HepG2 (cell line): ENCODE results near the gene CNGA3. TPM values are rescaled to one million over a fixed set of nuclear protein-coding genes. Genes with fewer than 3 reads are reported as not detected.

Experiments used
- FOXJ3 ChIP-seq: sonication (generic); formaldehyde crosslinking; IDR thresholded peaks from 2 replicates; pipeline ENCODE4 v1.4.0; 2020; ENCODE audit warnings: missing genetic modification reagents, mild to moderate bottlenecking, borderline replicate concordance
- IRF9 ChIP-seq: sonication (generic); formaldehyde crosslinking; IDR thresholded peaks from 2 replicates; pipeline ENCODE4 v1.8.0; 2022; ENCODE audit warnings: missing genetic modification reagents, mild to moderate bottlenecking, borderline replicate concordance
- PHF20 ChIP-seq: sonication (generic); formaldehyde crosslinking; IDR thresholded peaks from 2 replicates; pipeline ENCODE4 v1.5.0; 2020; ENCODE audit warnings: mild to moderate bottlenecking, missing genetic modification reagents
- PRDM4 ChIP-seq: sonication (generic); formaldehyde crosslinking; IDR thresholded peaks from 2 replicates; pipeline ENCODE4 v1.9.0; 2021; ENCODE audit warnings: missing genetic modification reagents, borderline replicate concordance
- ZNF234 ChIP-seq: sonication (generic); formaldehyde crosslinking; conservative IDR thresholded peaks from 2 replicates; pipeline ENCODE4 v1.5.1; 2020; ENCODE audit warnings: mild to moderate bottlenecking, missing genetic modification reagents
- ZNF407 ChIP-seq: sonication (generic); formaldehyde crosslinking; IDR thresholded peaks from one replicate; pipeline ENCODE4 v1.5.1; 2020; ENCODE audit warnings: mild to moderate bottlenecking, missing genetic modification reagents; ENCODE audit errors: not compliant biosample characterization
- ZNF510 ChIP-seq: sonication (generic); formaldehyde crosslinking; IDR thresholded peaks from 2 replicates; pipeline ENCODE4 v1.4.0; 2020; ENCODE audit warnings: low read depth, mild to moderate bottlenecking, missing genetic modification reagents
- ZNF605 ChIP-seq: sonication (generic); formaldehyde crosslinking; IDR thresholded peaks from 2 replicates; pipeline ENCODE4 v1.8.0; 2022; ENCODE audit warnings: mild to moderate bottlenecking, missing genetic modification reagents
- ZNF891 ChIP-seq: sonication (generic); formaldehyde crosslinking; IDR thresholded peaks from 2 replicates; pipeline ENCODE4 v1.5.0; 2020; ENCODE audit warnings: mild to moderate bottlenecking, missing genetic modification reagents
- polyA plus RNA-seq, 8 experiments: library from polyadenylated mRNA; depleted of rRNA in 3 of 8; stranded (reverse) in 7 of 8; unstranded in 1 of 8; fragments of >200 nt; fragmentation: Illumina TruSeq in 4 of 8; extraction: Trizol in 4 of 8; gene quantifications; 2 replicates each; pipeline versions ENCODE4 v1.2.1 to v1.2.3, GENCODE V29; 2011 to 2016; ENCODE audit warnings: low read depth in 4 of 8, missing spikeins in 1 of 8, mixed read lengths in 1 of 8; ENCODE audit not compliant: insufficient read depth in 1 of 8
- total RNA-seq, 5 experiments: library from RNA; depleted of rRNA; stranded (reverse); fragments of >200 nt; fragmentation: Illumina TruSeq; extraction: Trizol; gene quantifications; 2 replicates each; pipeline ENCODE4 v1.2.3, GENCODE V29; 2016; ENCODE audit warnings: low read depth in 1 of 5
- TF ChIP-seq, protein P1 (sequence below): sonication (generic); formaldehyde crosslinking; IDR thresholded peaks from 2 replicates; pipeline ENCODE4 v1.8.1; 2022; ENCODE audit warnings: low read depth, mild to moderate bottlenecking, missing genetic modification reagents
- TF ChIP-seq, protein P2 (sequence below): IDR thresholded peaks from 2 replicates; pipeline ENCODE4 v1.6.1; 2012; ENCODE audit warnings: inconsistent platforms

The CNGA3 gene
- total and polyA plus RNA-seq, 2 of the 13 experiments (the other 11 are each of a cell fraction or from before 2014, with no cell fraction given), result not detected

DNA sequence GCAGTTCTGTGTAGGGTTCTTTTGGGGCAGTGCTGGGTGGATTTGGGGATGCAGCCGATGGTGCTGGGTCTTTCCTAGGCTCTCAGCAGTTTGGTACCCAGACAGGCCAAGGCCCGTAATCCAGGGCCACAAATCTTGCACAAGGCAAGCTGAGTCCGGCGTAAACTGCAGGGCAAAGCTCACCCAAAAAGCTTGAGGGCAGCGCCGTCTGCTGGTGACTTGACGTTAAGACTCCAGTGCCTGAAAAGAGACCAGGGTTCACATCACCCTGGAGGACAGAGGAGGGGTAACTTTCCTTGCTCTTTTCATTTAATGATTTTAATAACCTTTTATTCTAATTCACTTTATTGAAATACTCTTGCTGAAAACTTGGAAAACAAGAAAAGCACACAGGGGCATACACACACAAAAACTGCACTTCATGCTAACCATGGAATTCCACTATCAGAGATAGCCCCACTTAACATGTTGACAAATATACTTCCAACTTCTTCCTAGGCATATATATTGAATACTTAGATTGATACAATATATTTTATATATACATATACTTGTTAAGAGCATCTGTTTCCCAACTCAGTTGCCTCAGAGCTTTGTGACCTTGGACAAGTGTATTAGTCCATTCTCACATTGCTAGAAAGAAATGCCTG lies 38.9 kb downstream of the CNGA3 start (continued):
- TF ChIP-seq IRF9 (CRISPR knock-in tag) (no peak), ZNF407 (CRISPR knock-in tag) (no peak), ZNF605 (CRISPR knock-in tag) (no peak), ZNF891 (CRISPR knock-in tag) (no peak), PRDM4 (CRISPR knock-in tag) (no peak), ZNF234 (CRISPR knock-in tag) (no peak), ZNF510 (CRISPR knock-in tag) (no peak), FOXJ3 (CRISPR knock-in tag) (no peak), PHF20 (CRISPR knock-in tag) (no peak)
- TF ChIP-seq, protein P1, sequence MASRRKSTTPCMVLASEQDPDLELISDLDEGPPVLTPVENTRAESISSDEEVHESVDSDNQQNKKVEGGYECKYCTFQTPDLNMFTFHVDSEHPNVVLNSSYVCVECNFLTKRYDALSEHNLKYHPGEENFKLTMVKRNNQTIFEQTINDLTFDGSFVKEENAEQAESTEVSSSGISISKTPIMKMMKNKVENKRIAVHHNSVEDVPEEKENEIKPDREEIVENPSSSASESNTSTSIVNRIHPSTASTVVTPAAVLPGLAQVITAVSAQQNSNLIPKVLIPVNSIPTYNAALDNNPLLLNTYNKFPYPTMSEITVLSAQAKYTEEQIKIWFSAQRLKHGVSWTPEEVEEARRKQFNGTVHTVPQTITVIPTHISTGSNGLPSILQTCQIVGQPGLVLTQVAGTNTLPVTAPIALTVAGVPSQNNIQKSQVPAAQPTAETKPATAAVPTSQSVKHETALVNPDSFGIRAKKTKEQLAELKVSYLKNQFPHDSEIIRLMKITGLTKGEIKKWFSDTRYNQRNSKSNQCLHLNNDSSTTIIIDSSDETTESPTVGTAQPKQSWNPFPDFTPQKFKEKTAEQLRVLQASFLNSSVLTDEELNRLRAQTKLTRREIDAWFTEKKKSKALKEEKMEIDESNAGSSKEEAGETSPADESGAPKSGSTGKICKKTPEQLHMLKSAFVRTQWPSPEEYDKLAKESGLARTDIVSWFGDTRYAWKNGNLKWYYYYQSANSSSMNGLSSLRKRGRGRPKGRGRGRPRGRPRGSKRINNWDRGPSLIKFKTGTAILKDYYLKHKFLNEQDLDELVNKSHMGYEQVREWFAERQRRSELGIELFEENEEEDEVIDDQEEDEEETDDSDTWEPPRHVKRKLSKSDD (CRISPR knock-in tag), result no peak
- TF ChIP-seq, protein P2, sequence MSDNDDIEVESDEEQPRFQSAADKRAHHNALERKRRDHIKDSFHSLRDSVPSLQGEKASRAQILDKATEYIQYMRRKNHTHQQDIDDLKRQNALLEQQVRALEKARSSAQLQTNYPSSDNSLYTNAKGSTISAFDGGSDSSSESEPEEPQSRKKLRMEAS, result no peak; the same call in 1 of the 2 replicates
